NCI-H2196 treated with DMSO at 0.1 percent for 48 hours (cell line): ENCODE results near the gene ZFHX2.

ENCODE experiments used
- DNase-seq: peaks from one replicate; lab custom pipeline; 2025; ENCODE audit not compliant: unreplicated experiment; lab: John Stamatoyannopoulos, UW

ZFHX2 gene

GRCh38 chr14:23561873-23562821 lies 10.6 kb upstream of the ZFHX2 start:
- peak; percentile 87 for DNase-seq

GRCh38 chr14:23561259-23561658 lies 9.7 kb upstream of the ZFHX2 start:
- no peak for DNase-seq

GRCh38 chr14:23559926-23560520 lies 8.5 kb upstream of the ZFHX2 start:
- no peak for DNase-seq

GRCh38 chr14:23559010-23559925 lies 7.7 kb upstream of the ZFHX2 start:
- DNase-seq, result peak; percentile 44

GRCh38 chr14:23558346-23559009 lies 6.9 kb upstream of the ZFHX2 start:
- DNase-seq, result no peak

- DNase-seq, result no peak
These were observed 6.4 kb upstream of the ZFHX2 start for GRCh38 chr14:23557946-23558345.

GRCh38 chr14:23557521-23557920 lies 6.0 kb upstream of the ZFHX2 start:
- no peak for DNase-seq

GRCh38 chr14:23556700-23557440 lies 5.3 kb upstream of the ZFHX2 start:
- no peak for DNase-seq

GRCh38 chr14:23555882-23556699 lies 4.5 kb upstream of the ZFHX2 start, which contains the start of gene THTPA:
THTPA (plus strand) TSS chr14:23556271; CDS start chr14:23556758, 487 bp downstream.
- peak; percentile 79 for DNase-seq

- no peak for DNase-seq
These were observed 3.9 kb upstream of the ZFHX2 start for GRCh38 chr14:23555533-23555881.

GRCh38 chr14:23550812-23551265 lies 726 bp downstream of the ZFHX2 start:
- DNase-seq, result no peak

- no peak for DNase-seq
These were observed 1.3 kb downstream of the ZFHX2 start for GRCh38 chr14:23550131-23550811.

GRCh38 chr14:23548351-23549318 lies 2.9 kb downstream of the ZFHX2 start:
- peak; percentile 27 for DNase-seq

- DNase-seq, result no peak
These were observed 3.6 kb downstream of the ZFHX2 start for GRCh38 chr14:23547924-23548323.

GRCh38 chr14:23546450-23547035 lies 5.0 kb downstream of the ZFHX2 start:
- DNase-seq, result no peak

GRCh38 chr14:23545740-23546365 lies 5.7 kb downstream of the ZFHX2 start:
- DNase-seq, result no peak
